VCaP (cell line): Measurements from ENCODE around the gene IRF2.
"Not testable (repeated sequence)": the region's sequence is repeated elsewhere in the genome, so short reads cannot be mapped to it uniquely, and the experiment has no call there.

Source experiments
- H3K27ac ChIP-seq: fragments of 450-650 bp; 2 replicates; pipeline ENCODE4 v1.5.1; 2017
- CTCF ChIP-seq: fragments of 450-650 bp; conservative IDR thresholded peaks from 2 replicates; pipeline ENCODE4 v1.5.1; 2017; ENCODE audit warnings: mild to moderate bottlenecking, moderate library complexity

Gene IRF2

GRCh38 chr4:184350213-184350817 lies 124.0 kb downstream of the IRF2 start:
- no peak for TF ChIP-seq CTCF
- H3K27ac ChIP-seq = no peak overlapping the region

- no peak for TF ChIP-seq CTCF
- H3K27ac ChIP-seq = no peak overlapping the region
Measured at GRCh38 chr4:184349283-184350039, 124.9 kb downstream of the IRF2 start.

- TF ChIP-seq CTCF = no peak
- H3K27ac ChIP-seq = no peak overlapping the region
Measured at GRCh38 chr4:184348311-184349233, 125.8 kb downstream of the IRF2 start.

GRCh38 chr4:184347251-184348239 lies 126.8 kb downstream of the IRF2 start:
- H3K27ac ChIP-seq = no peak overlapping the region
- no peak for TF ChIP-seq CTCF

- H3K27ac ChIP-seq = no peak overlapping the region
- TF ChIP-seq CTCF = no peak
Measured at GRCh38 chr4:184346682-184347081, 127.7 kb downstream of the IRF2 start.

- not testable (repeated sequence) for H3K27ac ChIP-seq
Measured at GRCh38 chr4:184346273-184346672, 128.1 kb downstream of the IRF2 start.

GRCh38 chr4:184345573-184345922 lies 128.8 kb downstream of the IRF2 start:
- H3K27ac ChIP-seq = no peak overlapping the region
- TF ChIP-seq CTCF = no peak
